ENCODE measurements around the gene KLHL21.

- no peak for TF ChIP-seq POLR2A (IDR thresholded peaks at IDR 0.05; ENCODE audit: low read depth, low read length)
- no peak for TF ChIP-seq POLR2AphosphoS5 (IDR thresholded peaks at IDR 0.05; ENCODE audit: low read depth, low read length)
- TF ChIP-seq TAF1 (IDR thresholded peaks at IDR 0.05; ENCODE audit: borderline replicate concordance, low read depth, low read length), result no peak
These were observed 2.1 kb downstream of the KLHL21 start for GRCh38 chr1:6600410-6601048.
